NCI-H1417 (cell line): ENCODE results near the gene CLMN.
"Not testable (repeated sequence)": the region's sequence is repeated elsewhere in the genome, so short reads cannot be mapped to it uniquely, and the experiment has no call there.

Experiments used
- DNase-seq, 3 experiments: peaks; one replicate each; lab custom pipeline; 2025; lab: John Stamatoyannopoulos, UW

Gene CLMN

GRCh38 chr14:95217391-95217900 is 102.3 kb downstream of the CLMN start:
- DNase-seq = no peak

- no peak for DNase-seq
These were observed 103.7 kb downstream of the CLMN start for GRCh38 chr14:95216008-95216407.

- DNase-seq = no peak
These were observed 104.5 kb downstream of the CLMN start for GRCh38 chr14:95215094-95215725.

GRCh38 chr14:95213774-95214173 is 105.9 kb downstream of the CLMN start:
- DNase-seq = no peak

DNA sequence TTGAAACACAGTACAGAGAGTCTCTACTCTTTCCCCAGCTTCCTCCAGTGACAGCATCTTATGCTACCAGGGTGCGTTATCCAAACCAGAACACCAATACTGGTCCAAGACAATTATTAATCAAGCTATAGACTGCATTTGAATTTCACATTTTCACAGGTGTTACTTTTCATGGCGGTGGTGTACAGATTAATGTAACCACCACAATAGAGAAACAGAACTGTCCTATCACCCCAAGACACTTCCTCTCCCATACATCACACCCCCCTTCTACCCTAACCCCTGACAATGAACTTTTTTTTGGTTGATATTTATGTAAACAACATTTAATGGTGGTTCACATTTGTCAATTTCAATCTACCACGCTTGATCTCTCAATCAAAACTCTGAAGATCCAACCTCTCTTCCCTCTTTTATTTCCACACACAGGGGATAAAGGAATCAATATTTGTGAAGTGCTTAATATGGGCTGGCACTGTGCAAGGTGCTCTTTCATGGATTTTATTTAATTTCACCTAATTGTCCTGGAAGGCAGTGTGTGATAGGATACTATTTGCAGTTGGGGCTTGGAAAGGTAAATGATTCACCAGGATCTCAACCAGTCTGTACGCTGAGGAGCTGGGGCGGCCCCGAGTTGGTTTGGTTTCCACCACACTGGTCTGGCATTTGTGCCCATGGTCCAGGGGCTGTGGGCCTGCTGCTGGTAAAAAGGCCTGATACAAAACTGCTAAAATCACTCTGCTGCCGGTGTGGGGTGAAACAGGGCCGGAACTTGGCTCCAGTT is 107.8 kb downstream of the CLMN start:
- no peak for DNase-seq

GRCh38 chr14:95210699-95211098 is 109.0 kb downstream of the CLMN start:
- DNase-seq = no peak

DNA sequence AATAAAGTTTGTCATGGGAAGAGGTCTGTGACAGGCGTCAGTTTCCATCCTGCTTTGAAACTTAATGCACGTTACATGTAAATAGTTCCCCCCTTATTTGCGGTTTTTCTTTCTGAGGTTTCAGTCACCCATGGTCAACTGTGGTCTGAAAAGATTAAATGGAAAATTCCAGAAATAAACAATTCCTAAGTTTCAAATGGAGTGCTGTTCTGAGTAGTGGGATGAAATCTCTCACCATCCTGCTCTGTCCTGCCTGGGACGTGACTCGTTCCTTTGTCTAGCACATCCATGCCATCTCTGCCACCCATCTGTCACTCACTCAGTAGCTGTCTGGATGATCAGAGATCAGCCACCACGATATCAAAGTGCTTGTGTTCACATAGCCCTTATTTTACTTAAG is 111.1 kb downstream of the CLMN start:
- DNase-seq = no peak

DNA sequence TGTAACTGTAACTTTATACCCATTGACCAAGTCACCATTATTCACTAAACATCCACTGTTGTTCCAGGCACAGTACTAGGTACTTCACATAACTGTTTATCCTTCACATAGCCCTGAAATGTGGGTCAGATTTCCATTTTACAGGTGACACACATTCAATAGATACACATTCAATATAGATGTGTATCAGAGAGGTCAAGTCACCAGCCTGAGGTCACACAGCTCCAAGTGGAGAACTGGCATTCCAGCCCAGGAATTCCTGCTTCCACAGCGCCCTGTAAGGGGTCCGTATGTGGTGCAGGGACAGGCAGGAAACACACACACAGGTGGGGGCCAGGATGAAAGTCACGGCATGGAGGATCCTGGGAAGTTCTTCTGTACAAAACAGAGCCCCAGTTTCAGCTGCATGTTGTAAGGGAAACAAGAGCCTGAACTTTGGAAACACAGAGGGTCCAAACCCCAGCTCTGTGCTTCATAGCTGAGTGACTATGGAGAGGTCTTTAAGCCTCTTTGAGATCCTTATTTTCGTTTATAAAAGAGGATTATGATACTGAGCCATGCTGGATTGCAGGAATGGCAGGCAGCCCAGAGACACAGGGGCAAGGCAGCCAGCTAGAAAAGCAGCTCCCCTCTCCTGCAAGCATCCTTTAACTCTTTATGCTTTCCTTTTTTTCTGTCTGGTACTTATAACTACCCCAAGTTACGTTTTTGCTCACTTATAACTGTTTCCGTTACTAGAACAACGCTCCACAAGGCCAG is 112.1 kb downstream of the CLMN start:
- no peak for DNase-seq

GRCh38 chr14:95206534-95206933 is 113.2 kb downstream of the CLMN start:
- no peak for DNase-seq

- DNase-seq = peak in 1 of 3 experiments; percentile 14
These were observed 115.0 kb downstream of the CLMN start for GRCh38 chr14:95204705-95205104.

DNA sequence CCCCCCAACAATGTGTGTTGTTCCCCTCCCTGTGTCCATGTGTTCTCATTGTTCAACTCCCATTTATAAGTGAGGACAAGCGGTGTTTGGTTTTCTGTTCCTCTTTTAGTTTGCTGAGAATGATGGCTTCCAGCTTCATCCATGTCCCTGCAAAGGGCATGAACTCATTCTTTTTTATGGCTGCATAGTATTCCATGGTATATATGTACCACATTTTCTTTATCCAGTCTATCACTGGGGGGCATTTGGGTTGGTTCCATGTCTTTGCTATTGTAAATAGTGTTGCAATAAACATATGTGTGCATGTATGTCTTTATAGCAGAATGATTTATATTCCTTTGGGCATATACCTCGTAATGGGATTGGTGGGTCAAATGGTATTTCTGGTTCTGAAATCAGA is 118.0 kb downstream of the CLMN start:
- not testable (repeated sequence) for DNase-seq

DNA sequence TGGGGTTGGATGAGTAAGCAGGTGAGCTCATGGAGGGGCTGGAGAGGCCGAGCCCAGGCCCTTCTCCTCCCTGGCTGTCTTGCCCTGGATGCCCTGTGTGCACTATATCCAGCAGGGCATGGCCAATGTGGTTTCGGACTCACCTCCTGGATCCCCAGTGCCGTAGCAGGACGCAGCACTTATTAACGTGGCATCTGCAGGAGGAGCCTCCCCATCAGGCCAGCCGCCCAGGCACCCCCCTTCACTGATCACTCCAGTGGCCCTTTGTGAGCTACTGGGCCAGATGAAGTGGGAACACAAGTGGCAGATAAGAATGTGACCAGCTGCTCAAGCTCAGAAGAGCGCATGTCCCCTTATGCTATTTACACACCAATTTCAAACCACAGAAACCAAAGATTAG is 119.3 kb downstream of the CLMN start:
- peak; percentile 18 to 98 (median 66) for DNase-seq

- no peak for DNase-seq
These were observed 120.3 kb downstream of the CLMN start for GRCh38 chr14:95199298-95199983.

GRCh38 chr14:95198320-95198719 is 121.4 kb downstream of the CLMN start:
- DNase-seq = peak in 1 of 3 experiments; percentile 47

- DNase-seq = peak in 2 of 3 experiments; percentile 32 to 69
These were observed 122.2 kb downstream of the CLMN start for GRCh38 chr14:95197551-95197950.

DNA sequence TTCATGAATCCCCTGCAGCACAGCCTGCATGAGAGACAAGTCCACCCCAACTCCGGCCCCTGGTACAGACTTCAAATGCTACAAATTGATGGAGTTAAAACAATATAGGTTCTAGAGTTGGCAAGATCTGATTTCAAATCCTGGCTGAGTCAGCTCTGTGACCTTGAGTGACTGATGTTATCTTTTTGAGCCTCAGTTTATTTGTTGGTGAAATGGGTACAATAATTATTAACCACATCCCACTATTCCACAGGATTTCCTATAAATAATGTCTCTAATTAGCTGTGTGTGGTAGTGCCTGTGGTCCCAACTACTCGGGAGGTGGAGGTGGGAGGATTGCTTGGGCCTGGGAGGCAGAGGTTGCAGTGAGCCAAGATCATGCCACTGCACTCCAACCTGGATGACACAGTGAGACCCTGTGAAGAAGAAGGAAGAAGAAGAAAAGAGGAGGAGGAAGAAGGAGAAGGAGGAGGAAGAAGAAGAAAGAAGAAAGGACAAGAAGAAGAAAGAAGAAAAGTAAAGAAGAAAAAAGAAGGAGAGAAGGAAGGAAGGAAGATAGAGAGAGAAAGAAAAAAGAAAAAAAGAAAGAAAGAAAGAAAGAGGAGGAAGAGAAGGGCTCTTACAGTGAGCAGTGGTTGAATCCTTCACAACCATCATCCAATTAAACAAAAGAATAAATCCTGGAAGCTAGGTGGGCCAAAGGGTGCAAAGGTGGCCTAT is 122.7 kb downstream of the CLMN start:
- DNase-seq = no peak

DNA sequence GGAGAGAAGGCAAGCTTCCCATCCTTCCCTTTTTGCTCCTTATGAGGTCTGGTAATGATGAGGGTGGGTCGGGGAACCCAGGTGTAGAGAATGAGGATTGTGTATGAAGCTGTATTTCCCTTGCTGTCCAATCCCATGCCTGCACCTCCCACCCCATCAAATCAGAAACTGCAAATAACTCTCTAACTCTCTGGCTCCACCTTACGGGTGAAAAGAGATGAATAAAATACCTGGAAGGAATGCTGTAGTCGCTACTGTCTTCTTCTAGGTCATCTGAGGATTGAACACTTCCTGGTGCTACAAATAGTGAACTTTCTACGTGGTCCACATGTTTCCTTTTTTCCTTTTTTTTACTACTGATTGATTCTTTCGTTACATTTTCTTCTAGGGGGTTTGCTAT is 123.4 kb downstream of the CLMN start:
- DNase-seq = no peak

GRCh38 chr14:95195031-95195430 is 124.7 kb downstream of the CLMN start:
- DNase-seq = no peak

DNA sequence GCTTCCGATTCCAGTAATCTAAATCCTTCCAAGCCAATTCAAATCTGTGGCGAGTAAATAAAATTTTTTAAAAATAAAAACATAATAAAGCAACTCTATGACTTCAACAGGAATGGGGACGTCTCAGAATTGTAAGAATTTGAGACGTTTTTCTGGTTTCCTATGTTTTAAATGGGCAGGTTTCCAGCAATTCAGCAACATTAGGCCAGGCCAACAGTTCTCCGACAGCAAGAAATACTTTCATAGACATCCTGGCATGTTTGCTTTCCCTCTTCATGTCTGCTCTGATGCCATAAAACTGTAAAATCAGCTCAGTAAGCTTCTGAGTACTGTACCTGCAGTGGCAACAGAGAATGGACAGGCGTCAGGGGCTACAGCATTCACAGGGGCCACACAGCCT is 126.6 kb downstream of the CLMN start:
- no peak for DNase-seq

DNA sequence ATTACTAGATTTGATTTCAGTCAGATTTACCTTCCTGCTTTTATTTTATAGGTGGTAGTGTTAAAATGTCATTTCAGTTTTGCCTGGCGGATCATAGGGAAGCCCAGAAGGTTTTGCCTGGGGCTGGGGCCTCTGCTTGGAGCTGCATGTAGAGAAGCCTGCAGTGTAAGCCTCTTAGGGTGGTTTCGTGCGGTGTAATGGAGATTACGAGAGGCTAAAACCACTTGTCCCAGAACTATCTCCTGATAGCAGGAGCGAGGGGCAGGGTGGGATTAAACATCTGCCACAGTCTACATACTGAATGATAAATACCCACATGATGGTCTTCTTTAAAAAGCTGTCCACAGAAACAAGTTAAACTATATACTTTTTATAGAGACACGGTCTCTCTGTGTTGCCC is 127.4 kb downstream of the CLMN start:
- no peak for DNase-seq

DNA sequence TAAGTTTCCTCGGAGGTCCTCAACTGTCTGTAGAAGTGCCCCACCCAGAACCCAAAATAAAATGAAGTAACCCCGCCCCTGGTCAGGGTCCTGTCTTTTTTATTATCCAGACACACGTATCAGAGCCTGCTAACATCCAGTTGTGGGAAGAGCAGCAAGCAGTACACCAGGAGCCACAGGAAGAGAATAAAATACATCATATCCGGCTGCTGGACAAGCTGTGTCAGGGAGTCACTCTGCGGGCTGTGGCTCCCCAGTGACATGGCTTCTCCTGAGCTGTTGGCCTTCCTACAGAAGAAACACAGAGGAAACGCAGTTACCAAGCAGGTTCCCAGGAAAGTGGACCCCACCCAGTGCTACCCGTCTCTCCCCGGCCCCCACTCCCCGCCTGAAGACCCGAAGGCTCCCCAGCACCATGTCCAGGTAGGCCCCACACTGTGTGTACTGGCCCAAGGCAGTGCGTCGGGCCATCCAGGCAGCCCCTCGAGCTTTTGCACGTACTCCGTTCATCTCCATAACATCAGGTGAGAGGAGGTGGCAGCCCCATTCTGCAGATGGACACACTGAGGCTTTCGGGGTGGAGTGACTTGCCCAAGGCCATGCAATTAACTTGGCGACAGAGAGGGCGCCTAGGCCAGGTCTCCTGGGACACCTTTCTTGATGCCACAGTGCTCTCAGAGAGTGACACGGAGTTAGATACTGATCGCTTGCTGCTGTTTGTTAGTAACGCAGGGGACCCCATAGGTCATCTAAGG is 128.1 kb downstream of the CLMN start:
- DNase-seq = no peak
